Memory B cell (primary cell): ENCODE data around the gene NEIL1.
A peak's percentile ranks its signal among the peaks of the same experiment; 100 is the strongest.
"Not testable (repeated sequence)": the region's sequence is repeated elsewhere in the genome, so short reads cannot be mapped to it uniquely, and the experiment has no call there.

Experiments used
- ATAC-seq: fragments of 150-1000 bp; cut with Tn5 transposase; 2 replicates; pipeline ENCODE4 v1.10.0; 2021; ENCODE audit warnings: low read depth, mild to moderate bottlenecking, moderate library complexity
- DNase-seq, 2 donors: peaks; one replicate each; pipeline ENCODE4 v3.0.0; 2022; ENCODE audit warnings: low spot score in 2 of 2
- H3K27ac Mint-ChIP-seq: one replicate; pipeline ENCODE4 v1.8.0; 2022; ENCODE audit warnings: mild to moderate bottlenecking, moderate library complexity, mixed read lengths
- H3K27me3 Mint-ChIP-seq: one replicate; pipeline ENCODE4 v1.8.0; 2022; ENCODE audit warnings: mixed read lengths
- H3K36me3 Mint-ChIP-seq: one replicate; pipeline ENCODE4 v1.8.0; 2022; ENCODE audit warnings: mild to moderate bottlenecking, mixed read lengths
- H3K4me1 Mint-ChIP-seq: one replicate; pipeline ENCODE4 v1.8.0; 2022; ENCODE audit warnings: mixed read lengths
- H3K4me3 Mint-ChIP-seq: one replicate; pipeline ENCODE4 v1.8.0; 2022; ENCODE audit warnings: mild to moderate bottlenecking, moderate library complexity, mixed read lengths
- H3K9me3 Mint-ChIP-seq: one replicate; pipeline ENCODE4 v1.8.0; 2022; ENCODE audit warnings: mixed read lengths

The NEIL1 gene

DNA sequence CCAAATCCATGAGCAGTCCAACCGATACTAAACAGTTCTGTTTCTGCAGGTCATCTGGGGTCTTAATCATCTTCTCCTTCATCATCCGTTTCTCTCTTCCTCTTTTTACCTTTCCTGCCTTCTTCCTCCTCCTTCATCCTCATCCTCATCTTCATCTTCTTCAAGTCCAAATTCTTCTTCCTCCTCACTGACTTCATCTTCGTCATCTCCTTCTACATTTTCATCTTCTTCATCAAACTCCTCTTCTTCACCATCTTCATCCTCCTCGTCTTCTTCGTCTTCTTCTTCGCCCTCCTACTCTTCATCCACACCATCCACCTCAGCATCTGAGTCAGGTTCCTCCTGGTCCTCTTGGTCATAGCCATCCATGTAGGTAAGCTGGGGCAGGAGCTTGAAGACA is 25.1 kb upstream of the NEIL1 start:
- no peak for DNase-seq
- Mint-ChIP-seq H3K36me3 (no peaks in the 10 kb centered on the region), H3K27ac (no peak overlapping the region), H3K27me3 (peaks cover 3% of the 10 kb centered on the region), H3K9me3 (no peaks in the 10 kb centered on the region), H3K4me1 (no peaks in the 10 kb centered on the region), H3K4me3 (no peak overlapping the region)
- ATAC-seq: no peak

DNA sequence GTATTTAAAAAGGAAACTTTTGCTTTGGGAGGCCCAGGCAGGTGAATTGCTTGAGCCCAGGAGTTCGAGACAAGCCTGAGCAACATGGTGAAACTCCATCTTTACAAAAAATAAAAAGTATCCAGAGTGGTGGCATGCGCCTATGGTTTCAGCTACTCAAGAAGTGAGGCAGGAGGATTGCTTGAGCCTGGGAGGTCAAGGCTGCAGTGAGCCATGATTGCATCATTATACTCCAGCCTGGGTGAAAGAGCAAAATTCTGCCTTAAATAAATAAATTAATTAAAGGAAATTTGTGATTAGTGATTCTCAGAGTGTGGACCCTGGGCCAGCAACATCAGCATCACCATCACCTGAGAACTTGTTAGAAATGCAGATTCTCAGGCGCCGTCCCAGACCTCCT is 20.9 kb upstream of the NEIL1 start:
- Mint-ChIP-seq H3K27me3 (peaks cover 10% of the 10 kb centered on the region), H3K4me3 (no peak overlapping the region), H3K27ac (no peak overlapping the region), H3K36me3 (no peaks in the 10 kb centered on the region), H3K9me3 (no peaks in the 10 kb centered on the region), H3K4me1 (peaks cover 3% of the 10 kb centered on the region)
- no peak for ATAC-seq
- no peak for DNase-seq

DNA sequence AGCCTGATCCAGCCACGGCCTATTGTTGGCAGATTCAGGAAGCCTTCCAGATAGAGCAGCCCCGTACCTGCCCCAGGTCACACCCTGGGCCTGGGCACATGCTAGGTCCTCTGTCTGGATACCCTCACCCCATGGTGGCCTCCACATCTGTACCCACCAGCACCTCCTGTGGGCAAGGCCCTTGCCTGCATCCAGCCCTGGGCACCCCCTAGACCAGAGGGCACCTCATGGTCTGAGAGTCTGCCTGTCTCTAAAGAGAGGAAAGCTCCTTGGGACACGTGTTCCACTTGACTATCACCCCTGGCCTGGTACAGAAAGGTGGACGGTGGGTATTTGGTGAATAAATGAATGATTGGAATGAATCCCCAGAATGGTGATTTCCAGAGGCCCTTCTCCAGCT is 19.8 kb upstream of the NEIL1 start:
- Mint-ChIP-seq H3K9me3 (no peaks in the 10 kb centered on the region), H3K36me3 (no peaks in the 10 kb centered on the region), H3K27me3 (peaks cover 8% of the 10 kb centered on the region), H3K4me3 (no peak overlapping the region), H3K4me1 (peaks cover 3% of the 10 kb centered on the region), H3K27ac (no peak overlapping the region)
- DNase-seq: no peak
- ATAC-seq: no peak

DNA sequence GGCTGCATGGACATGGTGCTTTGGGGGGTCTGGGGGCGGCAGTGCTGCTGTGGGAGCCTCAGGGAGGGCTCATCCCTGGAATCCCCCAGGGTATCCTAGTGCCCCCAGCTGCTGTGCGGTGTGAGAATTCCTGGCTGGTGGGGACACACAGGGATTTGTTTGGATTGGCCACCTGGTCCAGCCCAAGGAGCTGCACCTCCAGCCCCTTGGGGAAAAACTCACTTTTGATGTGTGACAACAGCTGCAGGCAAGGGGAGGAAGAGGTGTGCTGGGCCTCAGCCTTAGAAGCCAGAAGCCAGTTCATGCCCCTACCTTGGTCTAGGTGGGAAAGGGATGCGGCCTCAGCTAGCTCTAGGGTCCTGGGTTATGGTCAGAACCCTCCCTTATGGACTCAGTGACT is 19.3 kb upstream of the NEIL1 start:
- Mint-ChIP-seq H3K36me3 (no peaks in the 10 kb centered on the region), H3K4me1 (peaks cover 3% of the 10 kb centered on the region), H3K4me3 (no peak overlapping the region), H3K9me3 (no peaks in the 10 kb centered on the region), H3K27me3 (peaks cover 10% of the 10 kb centered on the region), H3K27ac (no peak overlapping the region)
- DNase-seq: no peak
- no peak for ATAC-seq

DNA sequence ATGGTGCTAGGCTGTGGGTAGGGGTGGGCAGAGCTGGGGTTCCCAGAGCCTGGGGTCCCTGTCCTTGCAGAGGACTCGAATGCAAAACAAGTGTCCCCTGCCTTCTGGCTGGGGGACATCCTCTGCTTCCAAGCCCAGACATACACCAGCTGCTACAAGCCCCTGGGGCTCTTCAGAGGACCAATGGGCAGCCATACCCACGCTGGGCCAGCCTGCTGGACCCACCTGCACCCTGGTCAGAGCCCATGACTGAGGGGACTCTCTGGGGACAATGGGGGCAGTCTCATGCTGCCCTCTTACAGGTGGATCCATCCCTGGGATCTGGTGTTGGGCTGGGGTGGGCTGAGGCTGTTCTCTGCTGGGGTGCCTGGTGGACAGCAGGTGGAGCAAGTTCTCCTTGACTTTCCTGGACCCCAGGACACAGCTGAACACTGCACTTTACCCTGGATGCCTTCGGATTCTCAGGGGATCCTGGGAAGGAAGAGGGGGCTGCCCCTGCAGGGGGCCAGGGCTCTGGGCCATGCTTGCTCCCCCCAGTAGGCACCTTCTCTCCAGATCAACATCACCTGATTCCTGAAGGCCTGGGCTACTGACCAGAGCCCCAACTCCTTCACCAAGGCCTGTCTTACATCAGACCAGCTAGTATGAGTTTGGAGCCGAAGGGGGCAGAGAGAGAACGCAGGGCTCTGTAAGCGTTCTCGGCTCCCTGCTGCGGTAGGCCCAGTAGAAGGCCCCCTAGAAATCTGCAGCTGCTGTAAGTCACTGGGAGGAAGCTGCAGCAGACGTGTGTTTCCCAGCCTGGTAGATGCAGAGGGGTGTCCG is 18.1 kb upstream of the NEIL1 start:
- Mint-ChIP-seq H3K27ac (no peak overlapping the region), H3K36me3 (no peaks in the 10 kb centered on the region), H3K4me3 (no peak overlapping the region), H3K27me3 (peaks cover 10% of the 10 kb centered on the region), H3K4me1 (peaks cover 3% of the 10 kb centered on the region), H3K9me3 (no peaks in the 10 kb centered on the region)
- DNase-seq: no peak
- ATAC-seq: no peak

DNA sequence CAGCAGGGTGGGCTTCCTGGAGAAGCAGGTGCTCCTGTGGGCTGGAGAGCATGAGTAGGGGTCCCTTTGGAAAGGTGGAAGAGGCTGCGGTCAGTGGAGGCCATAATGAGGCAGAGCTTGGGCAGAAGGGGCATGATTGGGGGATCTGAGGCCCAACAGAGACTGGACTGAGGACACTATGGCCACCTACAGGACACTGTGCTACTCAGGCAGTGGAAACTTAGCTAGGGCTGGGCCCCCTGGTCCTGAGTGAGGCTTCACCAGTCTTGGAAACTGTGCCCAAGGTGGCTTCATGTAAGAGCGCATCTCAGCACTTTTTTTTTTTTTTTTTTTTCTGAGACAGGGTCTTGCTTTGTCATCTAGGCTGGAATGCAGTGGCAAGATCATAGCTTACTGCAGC is 17.3 kb upstream of the NEIL1 start:
- Mint-ChIP-seq H3K4me1 (peaks cover 3% of the 10 kb centered on the region), H3K27me3 (peaks cover 10% of the 10 kb centered on the region), H3K36me3 (no peaks in the 10 kb centered on the region), H3K4me3 (no peak overlapping the region), H3K9me3 (no peaks in the 10 kb centered on the region), H3K27ac (no peak overlapping the region)
- DNase-seq (no peak), ATAC-seq (no peak)

DNA sequence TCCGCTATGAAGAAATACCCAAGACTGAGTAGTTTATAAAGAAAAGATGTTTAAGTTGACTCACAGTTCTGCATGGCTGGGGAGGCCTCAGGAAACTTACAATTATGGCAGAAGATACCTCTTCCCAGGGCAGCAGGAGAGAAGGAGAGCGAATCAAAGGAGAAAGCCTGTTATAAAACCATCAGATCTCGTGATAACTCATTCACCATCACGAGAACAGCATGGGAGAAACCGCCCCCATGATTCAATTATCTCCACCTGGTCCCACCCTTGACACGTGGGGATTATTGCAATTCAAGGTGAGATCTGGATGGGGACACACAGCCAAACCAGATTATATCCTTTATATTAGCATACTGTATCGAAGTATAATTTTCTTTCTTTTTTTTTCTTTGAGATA is 14.7 kb upstream of the NEIL1 start:
- H3K36me3 Mint-ChIP-seq, H3K9me3 Mint-ChIP-seq, H3K27me3 Mint-ChIP-seq, ATAC-seq, H3K27ac Mint-ChIP-seq, DNase-seq, H3K4me3 Mint-ChIP-seq: not testable (repeated sequence)
- H3K4me1 Mint-ChIP-seq: peaks cover 14% of the 10 kb centered on the region

DNA sequence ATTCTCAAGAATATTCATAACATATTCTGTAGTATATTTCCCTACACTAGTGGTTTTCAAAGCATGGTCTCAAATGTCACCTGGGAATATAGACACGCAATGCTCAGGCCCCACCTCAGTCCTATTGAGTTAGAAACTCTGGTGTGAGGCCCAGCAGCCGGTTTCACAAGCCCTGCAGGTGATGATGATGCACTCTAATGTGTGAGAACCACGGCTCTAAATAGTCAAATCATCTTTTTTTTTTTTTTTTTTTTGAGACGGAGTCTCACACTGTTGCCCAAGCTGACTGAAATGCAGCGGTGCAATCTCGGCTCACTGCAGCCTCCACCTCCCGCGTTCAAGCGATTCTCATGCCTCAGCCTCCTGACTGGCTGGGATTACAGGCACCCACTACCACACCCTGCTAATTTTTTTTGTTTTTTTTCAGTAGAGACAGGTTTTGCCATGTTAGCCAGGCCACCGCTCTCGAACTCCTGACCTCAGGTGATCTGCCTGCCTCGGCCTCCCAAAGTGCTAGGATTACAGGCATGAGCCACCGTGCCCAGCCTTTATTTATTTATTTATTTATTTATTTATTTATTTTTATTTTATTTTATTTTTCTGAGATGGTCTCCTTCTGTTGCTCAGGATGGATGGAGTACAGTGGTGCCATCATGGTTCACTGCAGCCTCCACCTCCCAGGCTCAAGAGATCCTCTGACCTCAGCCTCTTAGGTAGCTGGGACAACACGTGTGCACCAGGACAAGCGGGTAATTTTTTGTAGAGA is 13.0 kb upstream of the NEIL1 start:
- not testable (repeated sequence) for H3K9me3 Mint-ChIP-seq, DNase-seq, H3K27ac Mint-ChIP-seq, H3K36me3 Mint-ChIP-seq, H3K27me3 Mint-ChIP-seq, H3K4me3 Mint-ChIP-seq
- peaks cover 10% of the 10 kb centered on the region for H3K4me1 Mint-ChIP-seq
- peak; percentile 51 for ATAC-seq

DNA sequence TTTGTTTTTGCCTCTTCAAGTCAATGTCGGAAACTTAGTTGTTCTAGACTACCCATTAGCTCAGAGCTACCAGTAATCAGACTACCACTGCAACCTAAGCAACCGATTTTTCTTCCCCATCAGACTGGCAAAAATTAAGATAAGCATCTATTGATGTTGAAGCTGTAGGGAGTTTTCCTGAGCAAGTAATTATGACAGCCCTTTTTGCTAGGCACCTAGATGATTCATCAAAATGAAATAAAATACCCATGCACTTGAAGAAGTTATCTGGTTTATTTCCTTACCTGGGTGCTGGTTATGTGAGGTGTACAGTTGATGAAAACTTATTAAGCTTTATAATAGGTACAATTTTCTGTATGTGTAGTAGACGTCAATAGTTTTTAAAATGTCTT is 11.5 kb upstream of the NEIL1 start:
- Mint-ChIP-seq H3K4me3 (peak overlapping the region; percentile 96), H3K27ac (peak overlapping the region; percentile 96), H3K9me3 (no peaks in the 10 kb centered on the region), H3K36me3 (no peaks in the 10 kb centered on the region), H3K27me3 (peaks cover 3% of the 10 kb centered on the region), H3K4me1 (peaks cover 10% of the 10 kb centered on the region)
- no peak for DNase-seq
- ATAC-seq: no peak

DNA sequence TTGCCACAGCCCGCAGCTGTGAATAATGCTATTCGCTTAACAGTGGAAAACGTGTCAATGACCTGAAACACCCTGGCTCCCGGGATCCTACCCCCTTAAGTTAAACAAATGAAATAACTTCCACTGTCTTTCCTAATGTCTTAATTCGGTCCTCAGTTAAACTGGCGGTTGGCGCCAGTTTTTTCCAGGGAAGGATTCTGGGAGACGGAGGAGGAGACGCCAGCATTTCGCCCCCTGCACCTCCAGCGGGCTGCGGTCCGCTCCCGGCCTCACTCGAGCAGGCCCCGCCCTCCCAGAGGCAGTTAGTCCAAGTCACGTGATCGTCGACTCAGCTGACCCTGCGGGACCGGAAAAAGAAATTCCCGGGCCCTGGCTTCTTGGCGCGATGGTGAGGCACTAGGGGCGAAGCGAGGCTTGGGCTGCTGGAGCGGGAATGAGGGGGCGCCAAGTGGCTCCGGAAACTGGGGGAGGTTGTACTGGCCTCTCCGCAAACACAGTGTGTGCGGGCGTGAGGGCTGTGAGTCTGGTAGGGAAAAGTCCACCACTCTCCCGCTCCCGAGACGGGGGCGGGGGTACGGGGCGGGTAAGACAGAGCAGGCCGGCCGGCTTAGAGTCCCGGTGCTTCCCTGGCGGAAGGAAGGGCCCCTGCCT is 11.0 kb upstream of the NEIL1 start, which contains the start of gene COMMD4:
COMMD4 (plus strand) TSS at position 359 of the 651 bp plus-strand sequence; CDS start at position 386, 27 bp downstream.
- peak; percentile 42 to 57 for DNase-seq

DNA sequence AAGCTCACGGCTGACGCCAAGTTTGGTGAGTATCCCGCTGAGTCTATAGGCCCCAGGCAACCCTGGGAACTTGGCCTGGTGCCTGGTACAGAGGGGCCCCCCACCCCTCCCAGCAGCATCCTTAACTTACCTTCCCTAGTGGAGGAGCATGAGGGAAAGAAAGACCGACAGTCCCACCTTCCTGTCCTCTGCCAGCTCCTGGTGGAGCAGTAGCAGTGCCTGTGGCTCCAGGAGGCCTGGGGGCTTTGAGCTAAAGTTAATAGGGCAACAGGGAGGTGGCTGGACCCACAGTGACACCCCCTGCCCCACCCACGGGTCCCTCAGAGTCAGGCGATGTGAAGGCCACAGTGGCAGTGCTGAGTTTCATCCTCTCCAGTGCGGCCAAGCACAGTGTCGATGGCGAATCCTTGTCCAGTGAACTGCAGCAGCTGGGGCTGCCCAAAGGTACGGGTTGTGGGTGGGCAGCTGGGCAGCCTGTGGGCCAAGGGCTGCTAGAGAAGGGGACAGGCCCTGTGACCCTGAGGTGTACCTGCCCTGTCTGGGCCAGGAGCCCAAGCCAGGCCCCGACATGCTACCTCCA is 8.1 kb upstream of the NEIL1 start:
- H3K27ac Mint-ChIP-seq: peak overlapping the region; percentile 41
- peaks cover 3% of the 10 kb centered on the region for H3K36me3 Mint-ChIP-seq

More for the DNA sequence above, 11.0 kb upstream of the NEIL1 start, which contains the start of gene COMMD4:
- peak within 1 kb of the TSS; percentile 96 for H3K27ac Mint-ChIP-seq
- peak within 1 kb of the TSS; percentile 96 for H3K4me3 Mint-ChIP-seq
- H3K36me3 Mint-ChIP-seq: no peaks in the 10 kb centered on the region
- peak; percentile 79 for ATAC-seq
- no peaks in the 10 kb centered on the region for H3K9me3 Mint-ChIP-seq
- H3K27me3 Mint-ChIP-seq: peaks cover 3% of the 10 kb centered on the region
- H3K4me1 Mint-ChIP-seq: peaks cover 10% of the 10 kb centered on the region

DNA sequence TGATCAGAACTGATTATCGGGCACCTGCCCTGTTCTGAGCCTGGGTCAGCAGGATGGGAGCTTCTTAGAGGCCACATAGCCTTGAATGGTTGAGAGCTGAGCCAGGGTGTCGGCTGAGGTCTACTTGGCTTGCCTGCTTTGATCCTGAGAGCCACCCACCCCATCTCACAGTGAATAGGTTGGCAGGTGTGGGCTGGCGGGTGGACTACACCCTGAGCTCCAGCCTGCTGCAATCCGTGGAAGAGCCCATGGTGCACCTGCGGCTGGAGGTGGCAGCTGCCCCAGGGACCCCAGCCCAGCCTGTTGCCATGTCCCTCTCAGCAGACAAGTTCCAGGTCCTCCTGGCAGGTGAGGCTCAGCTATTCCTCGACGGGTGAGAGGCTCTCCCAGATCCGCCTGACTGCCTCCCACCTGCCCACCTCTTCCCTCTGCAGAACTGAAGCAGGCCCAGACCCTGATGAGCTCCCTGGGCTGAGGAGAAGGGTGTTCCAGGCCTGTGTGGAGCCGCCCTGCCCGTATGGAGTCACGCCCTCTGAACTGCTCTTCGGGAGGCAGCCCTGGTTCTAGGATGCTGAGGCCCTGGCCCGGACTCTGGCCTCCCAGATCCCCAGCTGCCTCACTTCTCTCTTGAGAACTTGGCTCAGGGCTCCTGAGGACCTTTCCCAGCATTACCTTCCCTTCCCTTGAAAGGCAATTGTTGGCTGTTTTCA is 7.2 kb upstream of the NEIL1 start:
- H3K27ac Mint-ChIP-seq: peak overlapping the region; percentile 63
- no peak overlapping the region for H3K4me3 Mint-ChIP-seq

More for the DNA sequence above, 8.1 kb upstream of the NEIL1 start:
- Mint-ChIP-seq H3K4me1 (peaks cover 10% of the 10 kb centered on the region), H3K27me3 (no peaks in the 10 kb centered on the region), H3K4me3 (no peak overlapping the region), H3K9me3 (no peaks in the 10 kb centered on the region)
- ATAC-seq: no peak
- no peak for DNase-seq

DNA sequence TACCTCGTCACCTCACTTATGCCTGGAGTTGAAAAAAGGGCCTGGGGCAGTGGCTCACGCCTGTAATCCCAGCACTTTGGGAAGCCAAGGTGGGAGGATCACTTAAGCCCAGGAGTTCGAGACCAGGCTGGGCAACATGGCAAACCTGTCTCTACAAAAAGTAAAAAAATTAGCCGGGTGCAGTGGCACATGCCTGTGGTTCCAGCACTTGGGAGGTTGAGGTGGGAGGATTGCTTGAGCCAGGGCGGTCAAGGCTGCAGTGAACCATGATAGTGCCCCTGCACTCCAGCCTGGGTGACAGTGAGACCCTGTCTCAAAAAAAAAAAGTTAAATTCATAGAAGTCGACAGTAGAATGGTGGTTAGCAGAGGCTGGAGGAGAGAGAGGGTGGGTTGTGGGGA is 4.6 kb upstream of the NEIL1 start:
- Mint-ChIP-seq H3K27ac (no peak overlapping the region), H3K27me3 (no peaks in the 10 kb centered on the region), H3K36me3 (peaks cover 3% of the 10 kb centered on the region), H3K4me1 (peaks cover 14% of the 10 kb centered on the region), H3K9me3 (no peaks in the 10 kb centered on the region), H3K4me3 (no peak overlapping the region)
- DNase-seq: no peak
- ATAC-seq: no peak

More for the DNA sequence above, 7.2 kb upstream of the NEIL1 start:
- Mint-ChIP-seq H3K4me1 (peaks cover 14% of the 10 kb centered on the region), H3K36me3 (peaks cover 3% of the 10 kb centered on the region), H3K27me3 (no peaks in the 10 kb centered on the region), H3K9me3 (no peaks in the 10 kb centered on the region)
- DNase-seq (no peak), ATAC-seq (no peak)
